Upper lobe of left lung (tissue), 4 donors: Measurements from ENCODE around the gene DNAJC18.

ENCODE experiments used
- CTCF ChIP-seq, 6 experiments: fragments of 450-650 bp in 4 of 6; fragments of 200-600 bp in 2 of 6; sonication (generic) in 2 of 6; IDR thresholded peaks; one replicate each; pipeline ENCODE4 v1.5.1; 2016 to 2019; ENCODE audit warnings: antibody characterized with exemption in 6 of 6
- EP300 ChIP-seq, 4 donors: sonication (generic); formaldehyde crosslinking; IDR thresholded peaks; one replicate each; pipeline ENCODE4 v1.5.1; 2017; ENCODE audit warnings: antibody characterized with exemption in 4 of 4, control low read depth in 2 of 4
- POLR2A ChIP-seq, 4 donors: fragments of 450-650 bp; IDR thresholded peaks; one replicate each; pipeline ENCODE4 v1.5.1; 2016 to 2017; ENCODE audit warnings: antibody characterized with exemption in 4 of 4, mild to moderate bottlenecking in 2 of 4
- POLR2AphosphoS5 ChIP-seq, 2 donors: sonication (generic); formaldehyde crosslinking; IDR thresholded peaks; one replicate each; pipeline ENCODE4 v1.5.1; 2017; ENCODE audit warnings: antibody characterized with exemption in 2 of 2

GRCh38 chr5:139397921-139398320 lies 41.4 kb downstream of the DNAJC18 start:
- TF ChIP-seq CTCF (IDR thresholded peaks at IDR 0.05) = no peak
- TF ChIP-seq POLR2A (IDR thresholded peaks at IDR 0.05) = no peak
- no peak for TF ChIP-seq EP300 (IDR thresholded peaks at IDR 0.05)
- no peak for TF ChIP-seq POLR2AphosphoS5 (IDR thresholded peaks at IDR 0.05)
